Activated CD8-positive, alpha-beta memory T cell treated with anti-CD3 and anti-CD28 coated beads, Interleukin-2, amount 50 U/mL, for 48 hours (primary cell): ENCODE data around the gene CASP7.

ENCODE experiments used
- DNase-seq: peaks from one replicate; pipeline ENCODE4 v3.0.0-alpha.2; 2020

Gene CASP7

GRCh38 chr10:113712755-113713639, 33.3 kb downstream of the CASP7 start:
- DNase-seq, result no peak

GRCh38 chr10:113713640-113713982, 33.9 kb downstream of the CASP7 start:
- no peak for DNase-seq

DNA sequence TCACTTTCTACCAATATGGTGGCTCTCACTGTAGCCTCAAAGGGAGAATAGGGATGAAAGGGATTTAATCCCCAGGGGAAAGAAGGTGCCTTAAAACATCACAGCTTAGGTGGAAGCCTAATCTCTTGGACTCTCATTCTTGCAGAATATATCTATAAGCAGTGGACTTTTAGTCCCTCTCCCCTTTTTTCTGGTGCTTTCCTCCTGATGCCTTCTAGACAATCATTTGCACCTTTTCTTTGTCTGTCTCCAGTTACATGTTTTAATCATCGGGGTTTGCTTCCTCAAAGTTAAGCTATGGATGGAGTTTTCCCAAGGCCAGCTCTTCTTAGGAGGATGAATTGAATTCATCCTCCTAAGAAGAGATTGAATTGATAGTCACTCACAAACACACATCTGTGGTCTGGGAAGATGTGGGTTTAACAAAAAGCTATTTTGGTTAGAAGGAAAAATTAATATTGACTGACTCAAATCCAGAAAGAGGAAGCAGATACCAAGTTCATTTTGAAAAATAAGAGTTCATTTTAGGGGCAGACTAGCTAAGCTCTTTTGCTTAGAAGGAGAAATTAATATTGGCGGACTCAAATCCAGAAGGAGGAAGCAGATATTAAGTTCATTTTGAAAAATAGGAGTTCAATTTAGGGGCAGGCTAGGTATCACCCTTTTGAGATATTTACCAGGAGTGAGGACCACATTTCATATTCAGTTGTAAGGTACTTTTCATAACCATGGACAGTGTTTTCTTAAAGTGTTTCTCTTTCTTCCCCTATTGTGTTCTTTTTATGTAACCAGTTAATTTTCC, 36.6 kb downstream of the CASP7 start:
- no peak for DNase-seq

- no peak for DNase-seq
Measured at GRCh38 chr10:113718969-113719822, 39.5 kb downstream of the CASP7 start.

GRCh38 chr10:113720386-113720785, 40.7 kb downstream of the CASP7 start:
- no peak for DNase-seq

DNA sequence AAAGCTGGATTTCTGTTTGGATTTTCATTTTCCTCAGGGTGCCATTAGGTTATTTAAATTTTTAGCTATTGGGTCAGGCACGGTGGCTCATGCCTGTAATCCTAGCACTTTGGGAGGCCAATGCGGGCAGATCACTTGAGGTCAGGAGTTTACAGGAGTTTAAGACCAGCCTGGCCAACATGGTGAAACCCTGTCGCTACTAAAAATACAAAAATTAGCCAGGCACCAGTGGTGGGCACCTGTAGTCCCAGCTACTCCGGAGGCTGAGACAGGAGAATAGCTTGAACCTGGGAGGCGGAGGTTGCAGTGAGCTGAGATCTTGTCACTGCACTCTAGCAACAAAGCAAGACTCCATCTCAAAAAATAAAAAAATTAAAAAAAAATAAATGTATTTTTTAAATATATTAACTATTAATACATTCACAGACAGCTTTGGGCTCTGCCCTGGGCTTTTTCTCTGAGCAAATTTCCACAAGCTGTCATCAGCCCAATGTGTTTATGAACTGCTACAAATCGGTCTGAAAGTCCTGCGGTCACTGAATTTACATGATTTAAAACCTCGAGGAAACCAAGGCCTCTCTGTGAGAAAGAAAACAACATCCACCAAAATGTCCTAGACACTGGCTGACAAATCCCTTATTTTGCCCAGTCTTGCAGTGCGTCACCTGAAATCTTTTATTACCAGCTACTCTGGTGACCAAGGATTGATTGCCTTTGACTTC, 52.6 kb downstream of the CASP7 start:
- DNase-seq, result no peak

GRCh38 chr10:113732966-113733365, 53.3 kb downstream of the CASP7 start:
- no peak for DNase-seq

DNA sequence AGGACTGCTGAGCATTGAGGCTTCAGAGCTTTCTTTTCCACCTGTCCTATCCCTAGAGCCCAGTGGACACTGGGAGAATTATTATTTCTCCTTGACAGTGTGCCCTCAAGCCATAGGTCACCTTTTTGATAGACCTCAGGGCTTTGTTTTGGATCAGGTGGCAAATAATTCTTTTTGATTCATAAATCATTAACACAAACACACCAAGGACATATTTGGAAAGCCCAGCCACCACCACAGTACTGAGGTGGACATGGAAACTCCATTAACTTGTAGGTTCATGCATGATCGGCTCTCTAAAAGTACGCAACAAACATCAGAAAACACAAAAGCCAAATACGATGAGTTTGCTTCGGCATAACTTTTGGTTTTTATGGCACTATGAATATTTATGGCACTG, 53.9 kb downstream of the CASP7 start:
- DNase-seq, result no peak

DNA sequence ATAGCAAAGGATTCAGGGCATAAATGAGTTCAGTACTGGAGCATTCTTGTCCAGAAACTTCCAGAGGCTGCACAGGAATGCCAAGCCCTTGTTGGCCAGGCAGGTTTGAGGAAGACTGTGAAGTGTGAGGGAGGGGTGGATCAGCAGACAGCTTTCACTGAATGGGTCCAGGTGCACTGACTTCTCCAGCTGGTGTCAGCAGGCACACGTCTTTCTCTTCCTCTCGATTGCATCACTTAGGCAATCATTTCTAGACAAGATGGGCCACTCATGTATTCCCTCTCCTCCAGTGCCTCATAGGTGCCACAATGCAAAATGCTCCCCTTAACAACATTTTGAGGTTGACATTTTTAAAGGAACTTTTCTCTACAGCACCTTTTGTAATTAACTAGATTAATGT, 56.2 kb downstream of the CASP7 start:
- no peak for DNase-seq

DNA sequence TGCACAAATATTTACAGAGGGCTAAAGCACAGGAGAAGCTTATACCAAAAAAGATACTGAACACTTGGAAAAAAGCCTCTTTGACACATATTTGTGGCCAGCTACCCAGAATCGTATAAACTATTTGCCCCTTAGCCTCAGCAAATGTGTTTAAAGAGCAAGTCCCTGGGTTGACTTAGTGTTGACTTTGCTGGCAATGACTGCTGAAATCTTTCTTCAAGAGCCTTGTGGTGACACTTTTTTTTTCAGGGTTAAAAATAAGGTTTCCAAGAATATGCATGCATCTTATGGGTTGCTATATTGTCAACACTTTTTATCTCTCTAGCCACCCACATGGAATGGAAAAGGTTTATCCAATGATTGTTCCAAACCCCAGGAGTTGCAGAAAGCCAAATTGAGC, 56.9 kb downstream of the CASP7 start:
- DNase-seq, result no peak

DNA sequence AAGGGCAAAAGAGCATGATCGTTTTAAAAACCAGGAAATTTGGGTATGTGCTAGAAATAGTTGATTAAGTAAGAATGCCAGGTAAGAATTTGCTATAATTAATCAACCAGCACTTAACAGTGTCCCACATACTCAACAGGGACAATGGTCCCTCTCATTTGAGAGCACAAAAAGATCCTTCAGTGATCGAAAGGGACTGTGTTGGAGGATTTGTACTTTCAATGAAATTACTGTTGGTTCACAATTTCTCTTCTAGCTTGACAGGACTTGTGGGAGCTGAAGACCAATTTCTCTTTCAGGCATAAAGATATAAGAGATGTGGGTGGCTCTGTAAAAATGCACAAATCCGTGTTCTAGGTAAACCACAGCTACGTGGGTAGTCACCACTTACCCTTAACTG, 59.3 kb downstream of the CASP7 start:
- DNase-seq, result no peak

GRCh38 chr10:113739577-113739976, 59.9 kb downstream of the CASP7 start:
- DNase-seq, result no peak

GRCh38 chr10:113740850-113741249, 61.1 kb downstream of the CASP7 start:
- no peak for DNase-seq

DNA sequence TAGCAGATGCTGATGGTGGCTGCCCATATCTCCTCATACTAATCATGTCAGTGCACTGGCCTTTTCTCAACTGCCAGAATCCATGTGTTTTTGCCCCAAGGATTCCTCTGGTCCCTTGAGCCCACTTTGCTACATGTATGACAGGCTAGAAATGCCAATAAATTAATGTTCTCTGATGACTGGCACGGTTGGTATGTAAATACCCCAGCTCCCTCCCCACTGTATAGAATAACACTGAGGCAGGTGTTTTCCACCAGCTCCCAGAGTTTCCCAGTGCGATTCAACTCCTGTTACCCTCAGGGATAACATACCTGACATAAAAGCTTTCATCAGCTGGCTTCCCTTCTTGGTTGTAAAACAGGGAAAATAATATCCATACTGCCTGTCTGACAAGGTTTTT, 62.8 kb downstream of the CASP7 start:
- DNase-seq, result no peak

DNA sequence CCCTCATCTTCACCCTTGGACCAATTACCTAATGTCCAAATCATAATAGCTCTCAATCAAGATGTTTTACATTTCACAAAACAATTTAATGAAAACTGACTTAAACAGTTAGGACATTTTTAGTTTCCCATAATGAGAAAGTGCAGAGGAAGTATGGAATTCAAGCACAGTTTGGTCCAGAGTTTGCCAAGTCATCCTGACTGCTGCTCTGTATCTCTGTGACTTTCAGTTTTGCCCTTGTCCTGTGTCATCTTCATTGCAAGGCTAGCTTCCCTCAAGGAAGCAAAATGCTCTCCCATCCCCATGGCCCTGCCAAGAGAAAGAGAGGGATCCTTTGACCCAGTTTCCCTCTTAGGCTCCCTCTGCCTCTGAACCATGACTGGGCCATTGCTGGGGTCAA, 63.9 kb downstream of the CASP7 start:
- no peak for DNase-seq

GRCh38 chr10:113745374-113745773, 65.7 kb downstream of the CASP7 start:
- DNase-seq, result no peak

DNA sequence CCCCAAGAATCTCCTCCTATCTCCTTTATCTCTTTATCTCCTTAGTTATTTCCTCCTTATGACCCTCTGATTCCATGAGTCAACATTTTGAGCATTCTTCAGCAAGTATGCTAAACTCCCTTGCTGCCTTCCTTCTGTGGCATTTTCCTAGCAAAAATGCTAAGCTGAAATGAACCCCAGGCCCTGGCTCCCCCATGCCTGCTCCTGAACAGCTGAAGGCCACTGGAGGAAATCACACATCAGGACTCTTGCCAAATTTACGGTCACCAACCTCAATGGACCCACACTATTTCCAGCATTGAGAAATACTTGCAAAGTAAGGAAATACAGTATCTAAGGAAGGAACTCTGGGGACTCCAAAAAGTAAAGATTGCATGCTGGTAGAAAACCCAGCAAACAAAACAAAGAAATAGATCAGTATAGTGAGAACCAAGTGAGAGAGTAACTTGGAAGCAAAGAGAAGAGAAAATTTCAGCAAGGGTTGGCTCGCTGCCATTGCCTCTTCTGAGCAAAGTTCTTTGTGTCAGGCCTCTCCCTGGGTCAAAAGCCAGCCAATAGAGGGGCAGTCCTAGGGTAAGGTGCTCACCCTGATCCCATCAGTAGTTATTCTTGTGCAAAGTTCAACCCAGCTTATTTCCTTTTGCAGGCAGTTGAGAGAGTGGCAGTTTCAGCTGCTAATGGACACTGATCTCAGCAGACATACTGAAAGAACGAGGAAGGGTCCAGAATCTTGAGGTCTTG, 66.7 kb downstream of the CASP7 start:
- no peak for DNase-seq

GRCh38 chr10:113751181-113751732, 71.5 kb downstream of the CASP7 start, which contains the start of gene PLEKHS1:
Gene PLEKHS1, plus strand, starts transcription at chr10:113751682. Its CDS starts 3,596 bp downstream, at chr10:113755278.
- DNase-seq, result no peak

DNA sequence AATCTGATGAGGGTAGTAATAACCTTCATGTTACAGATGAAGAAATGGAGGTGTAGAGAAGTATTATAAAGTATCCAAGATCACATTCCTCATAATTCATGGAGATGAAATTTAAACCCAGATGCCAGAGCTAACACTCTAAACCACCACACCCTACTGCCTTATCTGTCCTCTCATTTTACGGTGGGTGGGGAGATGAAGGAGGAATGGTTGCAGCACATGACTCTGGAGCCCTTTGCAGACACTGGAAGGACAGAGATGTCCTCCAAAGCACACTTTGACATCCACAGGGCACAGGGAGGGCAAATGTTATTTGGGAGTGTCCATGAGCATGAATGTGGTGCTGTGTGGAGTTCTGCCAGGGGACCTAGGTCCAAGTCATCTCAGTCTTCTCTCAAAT, 72.8 kb downstream of the CASP7 start:
- DNase-seq, result no peak

DNA sequence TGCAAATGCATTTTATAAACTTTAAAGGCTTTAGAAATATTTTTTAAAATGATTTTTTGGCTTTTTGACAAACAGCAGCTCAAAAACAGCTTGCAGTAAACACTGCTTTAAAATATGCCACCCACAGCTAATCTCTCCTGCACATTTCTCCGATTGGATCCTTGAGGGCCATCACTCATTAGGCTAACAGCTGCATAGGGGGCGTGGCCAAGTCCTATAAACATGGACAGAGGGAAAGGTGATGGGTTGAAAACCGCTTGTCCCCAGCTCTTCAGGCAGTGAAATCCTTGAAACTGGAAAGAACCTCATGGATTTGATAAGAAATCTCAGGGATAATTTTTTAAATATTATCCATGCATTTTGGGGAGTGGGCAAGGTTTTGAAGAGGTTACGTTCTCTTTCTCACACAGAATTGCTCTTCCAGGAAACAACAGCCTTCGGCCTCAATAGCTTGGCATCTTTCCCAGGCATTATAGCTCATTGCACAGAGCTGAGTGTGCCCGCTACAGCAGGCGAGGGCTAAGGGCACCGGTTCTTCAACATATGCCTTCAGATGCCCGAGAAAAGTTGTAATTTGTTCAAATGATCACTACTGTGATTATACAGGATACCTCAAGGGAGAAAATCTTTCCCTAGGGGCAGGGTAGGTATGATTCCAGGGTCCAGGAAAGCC, 73.4 kb downstream of the CASP7 start:
- no peak for DNase-seq

- DNase-seq, result no peak
Measured at GRCh38 chr10:113754125-113754524, 74.4 kb downstream of the CASP7 start.
